ENCODE measurements around the gene CPLANE1. TPM values are rescaled to one million over a fixed set of nuclear protein-coding genes. Genes with fewer than 3 reads are reported as not detected.
A peak's percentile ranks its signal among the peaks of the same experiment; 100 is the strongest.

The CPLANE1 gene
- total and polyA plus RNA-seq, 9 of the 15 experiments (the other 6 are each of a cell fraction or from before 2014, with no cell fraction given), result under 0.01 to 0.27 (median 0.08) TPM; not detected in 2

- ChIA-PET CTCF (ENCODE audit: low intra/inter-chr PET ratio) (no interaction called here), POLR2A (interaction anchor here (0.8 kb wide), 1 partner anchor 9 kb away, joined by 3 read pairs; no protein-coding TSS in a partner anchor)
- Histone ChIP-seq H3K9ac (ENCODE audit: insufficient read depth in 1 of 2, low read depth in 2 of 2, low read length in 2 of 2) (no peak overlapping the region), H3K27me3 (ENCODE audit: control insufficient read depth in 2 of 2, insufficient read depth in 2 of 2, low read length in 2 of 2) (peaks cover 2 to 9% of the 10 kb centered on the region in 2 experiments; a peak in 3 of 5 replicates), H3K4me1 (replicated peaks in 1 of 2; ENCODE audit: control insufficient read depth in 2 of 2, insufficient read depth in 2 of 2, low read length in 2 of 2) (no peaks in the 10 kb centered on the region), H2AFZ (ENCODE audit: low read depth, low read length) (no peak overlapping the region), H3K79me2 (ENCODE audit: control insufficient read depth, insufficient read depth, low read length) (no peaks in the 10 kb centered on the region), H3K27ac (ENCODE audit: extremely low read depth, low read depth, low read length) (no peak overlapping the region), H3K9me1 (ENCODE audit: control insufficient read depth, insufficient read depth, low read length) (no peaks in the 10 kb centered on the region), H3K4me2 (ENCODE audit: insufficient read depth, low read length) (no peak overlapping the region), H4K20me1 (replicated peaks; ENCODE audit: control insufficient read depth, insufficient read depth, low read length) (no peaks in the 10 kb centered on the region), H3K4me3 (no peak overlapping the region), H3K9me3 (replicated peaks; ENCODE audit: control insufficient read depth, insufficient read depth, low read depth, low read length) (no peaks in the 10 kb centered on the region), H3K36me3 (ENCODE audit: control insufficient read depth, insufficient read depth, low read length) (no peaks in the 10 kb centered on the region)
- no peak for DNase-seq (ENCODE audit: extremely low read depth in 1 of 4, low spot score in 3 of 4)
- TF ChIP-seq RFX5 (IDR thresholded peaks at IDR 0.05; ENCODE audit: low read depth, low read length), result no peak
- no peak for TF ChIP-seq ZBTB40 (IDR thresholded peaks at IDR 0.05)
- no peak for TF ChIP-seq ZBTB40 (CRISPR knock-in tag; IDR thresholded peaks at IDR 0.05)
- peak; percentile 23; the same call in 1 of the 2 replicates for TF ChIP-seq CBFA2T3 (IDR thresholded peaks at IDR 0.05)
- BruUV-seq (replicated peaks), result no TSS peak
- 0% methylated on average over 3 of the region's 3 CpGs for WGBS (ENCODE audit: insufficient coverage, low coverage, missing lambda C conversion rate)
- FAIRE-seq, result no peak
- intact Hi-C loops (cut with micrococcal nuclease) (no loop called here), in situ Hi-C loops (cut with MboI) (no loop called here)
- no peak for ATAC-seq
These were observed 173.7 kb downstream of the CPLANE1 start for GRCh38 chr5:37075399-37075950.
